ENCODE results near the gene MOSMO.
"Not testable (repeated sequence)": the region's sequence is repeated elsewhere in the genome, so short reads cannot be mapped to it uniquely, and the experiment has no call there.

MOSMO gene

DNA sequence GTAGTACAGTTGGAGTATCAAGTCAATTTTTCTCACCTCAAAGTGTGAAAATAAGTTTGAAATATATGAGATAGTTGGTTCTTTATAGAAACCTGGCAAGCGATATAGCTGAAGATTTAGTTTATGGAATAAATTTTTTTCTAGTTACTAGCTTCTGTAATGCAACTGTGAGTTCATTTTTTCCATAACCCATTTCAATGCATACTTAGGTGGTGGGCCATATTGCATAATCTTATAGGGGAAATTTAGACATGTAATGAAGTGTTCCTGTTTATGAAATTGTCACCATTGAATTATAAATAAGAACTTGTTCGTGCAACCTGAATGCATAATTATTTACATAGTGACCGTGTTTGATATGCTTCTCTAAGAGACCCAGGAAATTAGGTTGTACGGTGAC, 9.0 kb downstream of the MOSMO start:
- ATAC-seq (ENCODE audit: insufficient read depth, low read depth) (no peak), DNase-seq (no peak)
- Histone ChIP-seq H3K79me2 (ENCODE audit: insufficient read depth, low read length) (peaks cover 66% of the 10 kb centered on the region), H2AFZ (ENCODE audit: low read depth, low read length) (no peak overlapping the region), H3K27me3 (ENCODE audit: insufficient read depth, low read length, poor library complexity) (no peaks in the 10 kb centered on the region), H3K36me3 (ENCODE audit: insufficient read depth, low read length) (no peaks in the 10 kb centered on the region), H3K4me2 (ENCODE audit: insufficient read depth, low read length) (no peak overlapping the region), H3K27ac (ENCODE audit: low read length) (no peak overlapping the region), H4K20me1 (ENCODE audit: insufficient read depth, low read length) (peaks cover 13% of the 10 kb centered on the region; the same call in 1 of the 2 replicates), H3K9me3 (ENCODE audit: insufficient read depth, low read length, severe bottlenecking) (no peaks in the 10 kb centered on the region), H3K4me1 (ENCODE audit: insufficient read depth, low read length) (no peaks in the 10 kb centered on the region), H3K9ac (ENCODE audit: low read depth, low read length) (no peak overlapping the region), H3K4me3 (ENCODE audit: low read depth in 1 of 2, low read length in 2 of 2) (no peak overlapping the region)
- TF ChIP-seq EZH2 (IDR thresholded peaks at IDR 0.05; ENCODE audit: borderline replicate concordance, low read depth, low read length, severe bottlenecking), result no peak
- TF ChIP-seq, protein P1, sequence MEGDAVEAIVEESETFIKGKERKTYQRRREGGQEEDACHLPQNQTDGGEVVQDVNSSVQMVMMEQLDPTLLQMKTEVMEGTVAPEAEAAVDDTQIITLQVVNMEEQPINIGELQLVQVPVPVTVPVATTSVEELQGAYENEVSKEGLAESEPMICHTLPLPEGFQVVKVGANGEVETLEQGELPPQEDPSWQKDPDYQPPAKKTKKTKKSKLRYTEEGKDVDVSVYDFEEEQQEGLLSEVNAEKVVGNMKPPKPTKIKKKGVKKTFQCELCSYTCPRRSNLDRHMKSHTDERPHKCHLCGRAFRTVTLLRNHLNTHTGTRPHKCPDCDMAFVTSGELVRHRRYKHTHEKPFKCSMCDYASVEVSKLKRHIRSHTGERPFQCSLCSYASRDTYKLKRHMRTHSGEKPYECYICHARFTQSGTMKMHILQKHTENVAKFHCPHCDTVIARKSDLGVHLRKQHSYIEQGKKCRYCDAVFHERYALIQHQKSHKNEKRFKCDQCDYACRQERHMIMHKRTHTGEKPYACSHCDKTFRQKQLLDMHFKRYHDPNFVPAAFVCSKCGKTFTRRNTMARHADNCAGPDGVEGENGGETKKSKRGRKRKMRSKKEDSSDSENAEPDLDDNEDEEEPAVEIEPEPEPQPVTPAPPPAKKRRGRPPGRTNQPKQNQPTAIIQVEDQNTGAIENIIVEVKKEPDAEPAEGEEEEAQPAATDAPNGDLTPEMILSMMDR (IDR thresholded peaks at IDR 0.05; ENCODE audit: borderline replicate concordance, extremely low read depth, low read length, poor library complexity, severe bottlenecking), result no peak

DNA sequence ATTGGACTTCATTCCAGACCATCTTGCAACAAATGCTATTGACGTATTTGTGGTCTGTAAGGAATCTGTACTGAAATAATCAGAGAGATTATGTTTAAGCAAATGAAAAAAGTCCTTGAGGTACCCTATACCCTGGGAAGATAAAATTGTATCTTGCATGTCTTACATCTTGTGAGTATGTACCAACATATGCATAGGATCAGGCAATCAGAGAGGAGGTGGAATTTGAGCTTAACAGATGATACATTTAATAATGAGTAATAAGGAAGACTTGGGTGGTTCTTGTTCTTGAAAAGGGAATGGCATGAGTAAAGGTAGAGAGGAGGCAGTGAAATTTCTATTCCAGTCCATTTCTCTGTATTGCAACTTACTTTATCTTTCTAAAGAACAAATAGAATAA, 10.6 kb downstream of the MOSMO start:
- H3K4me3 ChIP-seq (ENCODE audit: low read depth in 1 of 2, low read length in 2 of 2), result no peak overlapping the region
- no peak overlapping the region for H3K9ac ChIP-seq (ENCODE audit: low read depth, low read length)
- peaks cover 18% of the 10 kb centered on the region; the same call in 1 of the 2 replicates for H4K20me1 ChIP-seq (ENCODE audit: insufficient read depth, low read length)
- peaks cover 58% of the 10 kb centered on the region for H3K79me2 ChIP-seq (ENCODE audit: insufficient read depth, low read length)
- no peak overlapping the region for H2AFZ ChIP-seq (ENCODE audit: low read depth, low read length)
- H3K9me3 ChIP-seq (ENCODE audit: insufficient read depth, low read length, severe bottlenecking), result no peaks in the 10 kb centered on the region
- DNase-seq (no peak), ATAC-seq (ENCODE audit: insufficient read depth, low read depth) (no peak)
- TF ChIP-seq, protein P1 (IDR thresholded peaks at IDR 0.05; ENCODE audit: borderline replicate concordance, extremely low read depth, low read length, poor library complexity, severe bottlenecking), result no peak
- TF ChIP-seq EZH2 (IDR thresholded peaks at IDR 0.05; ENCODE audit: borderline replicate concordance, low read depth, low read length, severe bottlenecking), result no peak
- no peaks in the 10 kb centered on the region for H3K4me1 ChIP-seq (ENCODE audit: insufficient read depth, low read length)
- H3K27me3 ChIP-seq (ENCODE audit: insufficient read depth, low read length, poor library complexity), result no peaks in the 10 kb centered on the region
- no peaks in the 10 kb centered on the region for H3K36me3 ChIP-seq (ENCODE audit: insufficient read depth, low read length)
- H3K27ac ChIP-seq (ENCODE audit: low read length), result no peak overlapping the region
- no peak overlapping the region for H3K4me2 ChIP-seq (ENCODE audit: insufficient read depth, low read length)

DNA sequence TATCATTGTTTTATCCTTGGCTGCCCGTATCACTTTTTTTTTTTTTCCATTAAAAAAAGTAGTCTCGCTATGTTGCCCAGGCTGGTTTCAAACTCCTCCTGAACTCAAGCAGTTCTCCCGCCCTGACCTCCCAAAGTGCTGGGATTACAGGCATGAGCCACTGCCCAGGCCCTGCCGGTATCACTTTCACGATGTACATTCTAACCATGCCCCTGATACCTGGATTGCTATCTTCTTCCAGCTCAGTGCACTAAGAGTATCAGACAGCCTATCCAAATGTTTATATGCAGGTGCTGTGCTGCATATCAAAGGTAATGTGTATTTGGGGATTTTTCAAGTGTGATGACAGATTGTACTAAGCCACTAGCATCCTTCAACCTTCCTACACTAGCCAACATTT, 14.2 kb downstream of the MOSMO start:
- H3K27me3 ChIP-seq (ENCODE audit: insufficient read depth, low read length, poor library complexity), result no peaks in the 10 kb centered on the region
- H2AFZ ChIP-seq (ENCODE audit: low read depth, low read length), result no peak overlapping the region
- TF ChIP-seq, protein P1 (IDR thresholded peaks at IDR 0.05; ENCODE audit: borderline replicate concordance, extremely low read depth, low read length, poor library complexity, severe bottlenecking), result no peak
- TF ChIP-seq EZH2 (IDR thresholded peaks at IDR 0.05; ENCODE audit: borderline replicate concordance, low read depth, low read length, severe bottlenecking), result no peak
- peaks cover 39% of the 10 kb centered on the region for H3K79me2 ChIP-seq (ENCODE audit: insufficient read depth, low read length)
- DNase-seq, result no peak
- no peak for ATAC-seq (ENCODE audit: insufficient read depth, low read depth)
- H3K9ac ChIP-seq (ENCODE audit: low read depth, low read length), result no peak overlapping the region
- no peak overlapping the region for H3K4me2 ChIP-seq (ENCODE audit: insufficient read depth, low read length)
- no peak overlapping the region for H3K27ac ChIP-seq (ENCODE audit: low read length)
- H3K9me3 ChIP-seq (ENCODE audit: insufficient read depth, low read length, severe bottlenecking), result no peaks in the 10 kb centered on the region
- H4K20me1 ChIP-seq (ENCODE audit: insufficient read depth, low read length), result peaks cover 14% of the 10 kb centered on the region; the same call in 1 of the 2 replicates
- H3K36me3 ChIP-seq (ENCODE audit: insufficient read depth, low read length), result no peaks in the 10 kb centered on the region
- H3K4me1 ChIP-seq (ENCODE audit: insufficient read depth, low read length), result no peaks in the 10 kb centered on the region
- no peak overlapping the region for H3K4me3 ChIP-seq (ENCODE audit: low read depth in 1 of 2, low read length in 2 of 2)

DNA sequence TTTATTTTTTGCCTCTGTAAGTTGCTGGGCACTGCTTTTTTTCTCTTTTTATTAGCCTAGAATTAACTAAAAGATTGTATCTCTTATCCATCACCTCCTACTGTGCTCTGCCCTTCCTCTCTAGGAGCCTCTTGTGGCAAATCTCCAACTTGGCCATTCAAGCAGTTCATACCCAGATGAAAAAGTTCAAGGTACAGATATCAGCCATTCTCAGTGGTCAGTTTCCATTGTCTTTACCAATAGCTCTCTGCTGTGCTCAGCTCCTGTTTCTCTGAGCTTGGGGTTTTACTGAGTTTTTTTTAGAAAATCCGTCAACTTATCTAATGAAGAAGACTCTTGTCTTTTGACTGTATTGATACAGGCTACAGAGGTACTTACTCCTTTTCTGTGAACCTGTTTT, 15.6 kb downstream of the MOSMO start:
- Histone ChIP-seq H4K20me1 (ENCODE audit: insufficient read depth, low read length) (peaks cover 14% of the 10 kb centered on the region; the same call in 1 of the 2 replicates), H3K27ac (ENCODE audit: low read length) (no peak overlapping the region), H3K9ac (ENCODE audit: low read depth, low read length) (no peak overlapping the region), H2AFZ (ENCODE audit: low read depth, low read length) (no peak overlapping the region), H3K27me3 (ENCODE audit: insufficient read depth, low read length, poor library complexity) (no peaks in the 10 kb centered on the region), H3K4me2 (ENCODE audit: insufficient read depth, low read length) (no peak overlapping the region), H3K79me2 (ENCODE audit: insufficient read depth, low read length) (peaks cover 35% of the 10 kb centered on the region), H3K9me3 (ENCODE audit: insufficient read depth, low read length, severe bottlenecking) (no peaks in the 10 kb centered on the region), H3K4me1 (ENCODE audit: insufficient read depth, low read length) (no peaks in the 10 kb centered on the region), H3K4me3 (ENCODE audit: low read depth in 1 of 2, low read length in 2 of 2) (no peak overlapping the region), H3K36me3 (ENCODE audit: insufficient read depth, low read length) (no peaks in the 10 kb centered on the region)
- ATAC-seq (ENCODE audit: insufficient read depth, low read depth) (no peak), DNase-seq (no peak)
- no peak for TF ChIP-seq EZH2 (IDR thresholded peaks at IDR 0.05; ENCODE audit: borderline replicate concordance, low read depth, low read length, severe bottlenecking)
- TF ChIP-seq, protein P1 (IDR thresholded peaks at IDR 0.05; ENCODE audit: borderline replicate concordance, extremely low read depth, low read length, poor library complexity, severe bottlenecking), result no peak

DNA sequence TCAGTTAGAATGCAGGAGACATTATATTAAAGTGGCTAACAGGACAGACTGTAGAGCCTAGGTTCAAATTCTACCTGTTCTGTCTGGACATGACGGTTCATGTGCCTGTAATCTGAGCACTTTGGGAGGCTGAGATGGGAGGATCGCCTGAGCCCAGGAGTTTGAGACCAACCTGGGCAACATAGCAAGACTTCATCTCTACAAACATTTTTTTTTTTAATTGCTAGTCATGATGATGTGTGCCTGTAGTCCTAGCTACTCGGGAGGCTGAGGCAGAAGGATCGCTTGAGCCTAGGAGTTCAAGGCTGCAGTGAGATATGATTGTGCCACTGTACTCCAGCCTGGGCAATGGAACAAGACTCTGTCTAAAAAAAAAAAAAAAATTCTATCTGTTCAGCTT, 16.9 kb downstream of the MOSMO start:
- not testable (repeated sequence) for DNase-seq; H3K27me3 ChIP-seq (ENCODE audit: insufficient read depth, low read length, poor library complexity); H3K27ac ChIP-seq (ENCODE audit: low read length); H3K4me2 ChIP-seq (ENCODE audit: insufficient read depth, low read length); H3K9me3 ChIP-seq (ENCODE audit: insufficient read depth, low read length, severe bottlenecking); H2AFZ ChIP-seq (ENCODE audit: low read depth, low read length); H3K4me3 ChIP-seq (ENCODE audit: low read depth in 1 of 2, low read length in 2 of 2); H3K4me1 ChIP-seq (ENCODE audit: insufficient read depth, low read length); H3K9ac ChIP-seq (ENCODE audit: low read depth, low read length); H3K36me3 ChIP-seq (ENCODE audit: insufficient read depth, low read length); ATAC-seq (ENCODE audit: insufficient read depth, low read depth)
- Histone ChIP-seq H3K79me2 (ENCODE audit: insufficient read depth, low read length) (peaks cover 35% of the 10 kb centered on the region), H4K20me1 (ENCODE audit: insufficient read depth, low read length) (peaks cover 12% of the 10 kb centered on the region; the same call in 1 of the 2 replicates)

All from DND-41 (cell line).